Ramos (cell line): ENCODE results near the gene TMEM59L.
"Not testable (repeated sequence)": the region's sequence is repeated elsewhere in the genome, so short reads cannot be mapped to it uniquely, and the experiment has no call there.

ENCODE experiments used
- in situ Hi-C: fragments of 300-500 bp; cut with MboI; formaldehyde crosslinking; loops from one replicate; pipeline ENCODE4 v1.14.3; 2022; ENCODE audit warnings: low sequenced_read_pairs; ENCODE audit not compliant: unreplicated experiment

Gene TMEM59L

DNA sequence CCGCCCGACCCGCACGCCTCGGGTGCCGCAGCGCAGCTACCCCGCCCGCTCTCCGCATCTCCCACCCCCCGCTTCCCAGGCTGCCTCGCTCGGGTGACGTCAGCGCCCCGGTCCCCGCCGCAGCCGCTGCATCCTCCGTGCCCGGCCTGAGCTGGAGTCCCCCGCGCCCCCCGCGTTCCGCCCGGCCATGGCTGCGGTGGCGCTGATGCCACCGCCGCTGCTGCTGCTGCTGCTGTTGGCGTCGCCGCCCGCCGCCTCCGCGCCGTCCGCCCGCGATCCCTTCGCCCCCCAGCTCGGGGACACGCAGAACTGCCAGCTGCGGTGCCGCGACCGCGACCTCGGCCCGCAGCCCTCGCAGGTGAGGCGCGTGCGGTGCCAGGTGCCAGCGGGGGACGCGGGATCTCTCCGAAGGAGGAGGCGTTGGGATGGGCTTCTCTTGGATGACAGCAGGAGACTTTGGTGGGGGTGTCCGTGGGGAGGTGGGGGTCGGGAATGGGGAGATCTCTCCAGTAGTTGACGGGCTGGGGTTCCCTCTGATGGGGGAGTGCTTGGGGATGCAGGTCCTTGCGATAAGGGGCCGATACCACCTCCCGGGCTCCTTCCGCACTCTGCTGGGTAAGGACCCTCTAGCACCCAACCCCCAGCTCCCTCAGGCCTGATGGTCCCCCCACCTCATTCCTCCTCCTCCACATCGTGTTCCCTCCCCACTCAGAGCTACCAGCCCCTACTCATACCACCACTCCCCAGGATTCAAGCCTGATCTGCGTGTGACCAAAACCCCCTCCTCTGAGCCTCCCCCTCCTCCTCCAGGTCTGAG, at the start of gene TMEM59L:
TSS of gene TMEM59L (plus strand) at position 99 of the 817 bp plus-strand sequence. CDS start at position 188, 89 bp downstream.
- in situ Hi-C loops, result no loop called here

DNA sequence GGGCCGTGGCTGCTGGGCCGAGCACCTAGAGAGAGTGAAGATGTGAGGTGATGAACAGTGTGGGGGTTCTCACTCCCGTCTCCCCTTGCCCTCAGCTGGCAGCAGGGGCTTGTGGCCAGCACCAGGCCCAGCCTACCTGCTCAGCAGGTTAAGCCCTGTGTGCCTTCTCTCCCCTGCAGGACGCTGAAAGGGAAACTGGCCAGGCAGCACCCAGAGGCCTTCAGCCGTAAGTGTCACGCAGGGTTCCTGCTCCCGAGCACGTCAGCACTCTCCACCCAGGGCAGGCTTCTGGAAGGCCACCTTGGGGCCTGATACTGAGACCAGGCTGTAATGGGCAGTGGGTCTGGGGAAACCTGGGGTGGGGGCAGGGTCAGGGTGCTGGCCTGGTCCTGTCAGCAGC, 45.7 kb upstream of the TMEM59L start:
- in situ Hi-C loops, result no loop called here

DNA sequence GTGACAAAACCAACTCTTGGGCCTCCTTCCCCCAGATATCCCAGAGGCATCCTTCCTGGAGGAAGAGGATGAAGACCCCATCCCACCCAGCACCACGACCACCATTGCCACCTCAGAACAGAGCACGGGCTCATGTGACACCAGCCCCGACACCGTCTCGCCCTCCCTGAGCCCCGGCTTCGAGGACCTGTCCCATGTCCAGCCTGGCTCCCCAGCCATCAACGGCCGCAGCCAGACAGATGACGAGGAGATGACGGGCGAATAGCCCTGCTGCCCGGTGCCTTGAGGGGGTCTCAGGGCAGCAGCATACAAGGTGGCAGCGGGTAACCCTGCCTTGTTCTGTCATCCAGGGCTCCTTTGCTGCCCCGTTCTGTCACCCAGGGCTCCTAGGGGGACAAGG, 44.3 kb upstream of the TMEM59L start:
- in situ Hi-C loops, result no loop called here

DNA sequence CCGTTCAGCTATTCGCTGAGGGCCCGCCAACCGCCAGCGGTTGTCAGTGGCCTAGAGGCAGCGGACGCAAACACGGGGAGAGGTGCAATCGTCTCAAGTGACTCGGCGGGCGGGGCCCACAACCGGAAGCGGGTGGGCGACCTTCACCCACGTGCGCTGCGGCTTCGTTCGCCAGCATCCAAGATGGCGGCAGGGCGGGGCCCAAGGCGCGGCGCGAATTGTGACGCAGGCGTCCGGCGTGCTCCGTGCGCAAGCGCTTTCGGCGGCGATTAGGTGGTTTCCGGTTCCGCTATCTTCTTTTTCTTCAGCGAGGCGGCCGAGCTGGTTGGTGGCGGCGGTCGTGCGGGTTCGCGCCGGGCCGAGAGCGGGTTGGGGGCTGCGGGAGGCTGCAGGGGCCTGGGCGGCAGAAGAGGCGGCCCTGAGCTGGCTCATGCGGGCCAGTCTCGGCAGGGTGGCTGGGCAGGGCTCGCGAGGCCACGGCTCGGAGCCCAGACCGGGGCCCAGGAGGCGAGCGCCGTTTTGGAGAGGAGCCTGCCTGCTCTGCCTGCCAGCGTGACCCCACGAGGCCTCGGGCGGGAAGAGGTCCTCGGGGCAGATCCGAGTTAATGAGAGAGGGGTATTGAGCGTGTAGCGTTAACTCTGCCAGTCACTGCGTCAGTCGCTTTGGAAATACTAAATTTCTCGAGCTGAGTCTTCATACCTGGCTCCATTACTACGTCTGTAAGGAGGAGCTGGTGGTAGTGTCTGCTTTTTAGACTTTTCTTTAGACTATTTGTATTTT, 40.9 kb upstream of the TMEM59L start, which contains the start of gene UBA52:
TSS of gene UBA52 (plus strand) at position 294 of the 781 bp plus-strand sequence. CDS start 1,444 bp downstream, outside the sequence.
- in situ Hi-C loops, result no loop called here

DNA sequence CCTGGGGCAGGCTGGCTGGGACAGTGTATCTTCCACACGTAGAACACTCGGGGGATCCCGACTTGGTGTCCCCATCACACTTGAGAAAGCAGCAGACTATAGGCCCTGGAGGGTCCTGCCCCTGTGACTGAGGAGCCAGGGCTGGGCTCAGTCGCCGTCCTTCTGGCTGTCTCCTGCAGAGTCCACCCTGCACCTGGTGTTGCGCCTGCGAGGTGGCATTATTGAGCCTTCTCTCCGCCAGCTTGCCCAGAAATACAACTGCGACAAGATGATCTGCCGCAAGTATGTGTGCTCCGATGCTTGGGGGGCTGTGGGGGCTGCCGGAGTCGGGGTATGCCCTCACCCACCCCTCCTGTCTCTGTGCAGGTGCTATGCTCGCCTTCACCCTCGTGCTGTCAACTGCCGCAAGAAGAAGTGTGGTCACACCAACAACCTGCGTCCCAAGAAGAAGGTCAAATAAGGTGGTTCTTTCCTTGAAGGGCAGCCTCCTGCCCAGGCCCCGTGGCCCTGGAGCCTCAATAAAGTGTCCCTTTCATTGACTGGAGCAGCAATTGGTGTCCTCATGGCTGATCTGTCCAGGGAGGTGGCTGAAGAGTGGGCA, 37.9 kb upstream of the TMEM59L start:
- in situ Hi-C loops, result no loop called here

DNA sequence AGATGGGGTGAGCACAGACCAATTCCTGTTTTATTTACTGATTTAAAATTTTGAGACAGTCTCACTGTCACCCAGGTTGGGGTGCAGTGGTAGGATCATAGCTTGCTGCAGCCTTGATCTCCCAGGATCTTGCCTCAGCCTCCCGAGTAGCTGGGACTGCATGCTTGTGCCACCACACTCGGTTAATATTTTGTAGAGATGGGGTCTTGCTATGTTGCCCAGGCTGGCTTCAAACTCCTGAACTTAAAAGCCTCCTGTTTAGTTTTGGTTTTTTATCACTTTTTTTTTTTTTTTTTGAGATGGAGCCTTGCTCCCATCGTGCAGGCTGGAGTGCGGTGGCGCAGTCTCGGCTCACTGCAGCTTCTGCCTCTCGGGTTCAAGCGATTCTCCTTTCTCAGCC, 36.3 kb upstream of the TMEM59L start:
- in situ Hi-C loops, result no loop called here

DNA sequence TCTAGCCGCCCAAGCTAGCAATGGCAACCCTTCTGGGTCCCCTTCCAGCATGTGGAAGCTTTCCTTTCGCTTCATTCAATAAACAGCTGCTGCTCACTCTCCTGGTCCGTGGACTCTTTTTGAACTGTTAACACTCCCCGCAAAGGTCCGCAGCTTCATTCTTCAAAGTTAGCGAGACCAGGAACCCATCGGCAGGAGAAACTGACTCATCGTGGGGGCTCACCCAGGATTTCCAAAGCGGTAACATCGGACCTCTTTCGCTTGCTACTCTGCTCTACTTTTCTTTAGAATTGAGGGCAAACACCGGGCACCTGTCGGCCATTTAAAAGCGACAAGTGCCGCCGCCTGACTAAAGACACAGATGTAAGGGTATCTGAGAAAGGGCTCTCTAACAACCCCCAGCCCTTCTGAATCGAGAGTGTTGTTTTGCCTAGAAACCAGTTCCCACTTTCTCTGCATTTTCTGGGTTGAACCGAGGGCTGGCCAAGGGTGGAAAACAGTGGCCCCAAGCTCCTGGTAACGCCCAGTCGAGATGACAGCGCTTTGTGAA, 35.2 kb upstream of the TMEM59L start:
- in situ Hi-C loops, result no loop called here

DNA sequence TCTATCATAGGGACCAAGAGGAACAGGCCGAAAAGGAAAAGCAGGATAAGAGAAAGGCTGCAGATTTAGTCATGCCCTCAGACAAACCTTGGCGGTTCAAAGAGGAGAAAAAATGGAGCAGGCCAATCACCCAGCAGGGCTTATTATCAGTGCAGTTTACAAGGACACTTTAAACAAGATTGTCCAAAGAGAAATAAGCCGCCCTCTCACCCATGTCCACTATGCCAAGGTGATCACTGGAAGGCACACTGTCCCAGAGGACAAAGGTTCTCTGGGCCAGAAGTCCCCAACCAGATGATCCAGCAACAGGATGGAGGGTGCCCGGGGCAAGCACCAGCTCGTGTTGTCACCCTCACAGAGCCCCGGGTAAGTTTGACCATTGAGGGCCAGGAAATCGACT, 32.4 kb upstream of the TMEM59L start:
- in situ Hi-C loops, result no loop called here

DNA sequence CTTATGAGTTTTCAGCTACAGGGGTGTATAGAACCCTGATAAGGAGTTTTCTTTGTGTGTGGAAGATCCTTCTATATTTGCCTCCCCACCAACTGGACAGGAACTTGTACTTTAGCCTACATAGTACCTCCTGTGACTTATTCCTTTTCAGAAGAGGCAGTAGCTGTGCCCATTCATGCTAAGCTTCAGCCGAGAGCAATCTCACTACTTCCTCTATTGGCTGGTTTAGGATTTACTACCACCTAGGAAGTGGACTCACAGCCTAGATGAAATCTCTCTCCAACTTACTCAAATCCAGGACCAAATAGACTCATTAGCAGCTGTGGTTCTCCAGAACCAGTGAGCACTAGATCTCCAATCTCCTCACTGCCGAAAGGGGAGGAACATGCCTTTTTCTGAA, 26.4 kb upstream of the TMEM59L start:
- in situ Hi-C loops, result no loop called here

DNA sequence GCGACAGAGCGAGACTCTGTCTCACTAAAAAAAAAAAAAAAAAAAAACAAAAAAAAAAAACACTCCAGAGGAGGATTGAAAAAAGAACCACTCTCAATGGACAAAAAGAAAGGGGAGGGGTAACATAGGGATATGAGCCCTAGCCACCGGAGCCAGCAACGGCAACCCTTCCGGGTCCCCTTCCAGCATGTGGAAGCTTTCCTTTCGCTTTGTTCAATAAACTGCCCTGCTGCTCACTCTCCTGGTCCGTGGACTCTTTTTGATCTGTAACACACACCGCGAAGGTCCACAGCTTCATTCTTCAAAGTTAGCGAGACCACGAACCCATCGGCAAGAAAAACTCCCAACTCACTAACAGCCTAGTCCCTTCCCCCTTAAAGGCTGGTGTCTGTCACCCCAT, 25.1 kb upstream of the TMEM59L start:
- in situ Hi-C loops, result no loop called here

DNA sequence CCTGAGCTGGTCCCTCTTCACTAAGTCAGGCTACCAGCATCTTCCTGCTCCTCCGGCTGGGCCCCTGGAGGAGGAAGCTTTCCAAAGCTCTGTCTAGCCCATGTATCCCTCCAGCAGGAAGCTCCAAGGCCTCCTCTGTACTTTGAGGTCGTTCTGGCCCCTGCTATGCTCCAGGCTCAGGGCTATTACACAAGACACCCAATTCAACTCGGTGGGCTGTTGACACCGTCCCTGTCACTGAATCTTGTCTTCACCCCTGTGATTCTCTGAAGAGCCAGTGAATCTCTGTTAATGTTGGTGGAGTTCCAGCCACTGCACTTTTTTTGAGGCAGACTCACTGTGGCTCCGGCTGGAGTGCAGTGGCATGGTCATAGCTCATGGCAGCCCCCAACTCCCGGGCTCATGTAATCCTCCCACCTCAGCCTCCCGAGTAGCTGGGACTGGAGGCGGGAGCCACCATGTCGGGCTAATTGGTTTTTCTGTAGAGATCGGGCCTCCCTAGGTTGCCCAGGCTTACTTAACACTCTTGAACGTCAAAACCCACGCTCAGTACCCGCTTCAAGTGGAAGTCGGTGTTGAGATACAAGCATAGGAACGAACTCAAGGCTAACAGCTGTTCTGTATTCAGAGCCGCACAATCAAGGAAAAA, 24.6 kb upstream of the TMEM59L start:
- in situ Hi-C loops, result no loop called here

DNA sequence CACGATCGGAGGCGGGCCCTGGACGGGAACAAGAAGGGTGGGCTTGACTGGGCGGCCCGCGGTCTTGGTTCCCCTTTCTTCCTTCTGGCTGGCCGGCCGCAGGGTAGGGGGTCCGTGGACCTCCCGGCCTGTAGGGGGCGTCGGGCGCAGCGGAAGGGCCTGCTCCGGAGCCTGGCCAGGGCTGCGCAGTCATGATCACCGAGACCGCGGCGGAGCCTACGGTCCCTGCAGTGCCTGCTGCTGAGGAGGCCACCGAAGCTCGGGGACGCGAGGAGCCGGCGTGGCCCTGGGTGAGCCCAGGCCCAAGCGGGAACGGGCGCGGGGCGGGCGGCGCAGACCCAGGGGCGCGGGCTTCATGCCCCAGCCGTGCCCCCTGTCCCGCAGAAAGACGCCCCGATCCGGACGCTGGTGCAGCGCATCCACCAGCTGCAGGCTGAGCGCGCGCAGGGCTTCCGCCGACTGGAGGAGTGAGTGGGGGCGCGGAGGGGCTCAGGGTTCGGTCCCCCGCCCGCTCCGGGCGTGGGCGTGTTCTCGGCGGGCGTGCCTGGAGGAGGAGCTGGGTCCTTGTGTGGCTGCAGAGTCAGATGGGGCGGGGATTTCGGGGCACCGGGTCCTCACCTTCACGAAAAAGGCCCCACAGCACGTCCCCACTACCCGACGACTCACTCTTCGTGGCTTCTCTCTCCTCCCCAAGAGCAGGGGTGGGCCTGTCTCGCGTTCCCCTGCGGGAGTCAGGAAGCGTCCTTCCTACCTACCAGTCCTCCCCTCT, 23.9 kb upstream of the TMEM59L start, which contains the start of gene REX1BD:
TSS of gene REX1BD (plus strand) at position 188 of the 769 bp plus-strand sequence. CDS start at position 192, 4 bp downstream.
- in situ Hi-C loops, result no loop called here

DNA sequence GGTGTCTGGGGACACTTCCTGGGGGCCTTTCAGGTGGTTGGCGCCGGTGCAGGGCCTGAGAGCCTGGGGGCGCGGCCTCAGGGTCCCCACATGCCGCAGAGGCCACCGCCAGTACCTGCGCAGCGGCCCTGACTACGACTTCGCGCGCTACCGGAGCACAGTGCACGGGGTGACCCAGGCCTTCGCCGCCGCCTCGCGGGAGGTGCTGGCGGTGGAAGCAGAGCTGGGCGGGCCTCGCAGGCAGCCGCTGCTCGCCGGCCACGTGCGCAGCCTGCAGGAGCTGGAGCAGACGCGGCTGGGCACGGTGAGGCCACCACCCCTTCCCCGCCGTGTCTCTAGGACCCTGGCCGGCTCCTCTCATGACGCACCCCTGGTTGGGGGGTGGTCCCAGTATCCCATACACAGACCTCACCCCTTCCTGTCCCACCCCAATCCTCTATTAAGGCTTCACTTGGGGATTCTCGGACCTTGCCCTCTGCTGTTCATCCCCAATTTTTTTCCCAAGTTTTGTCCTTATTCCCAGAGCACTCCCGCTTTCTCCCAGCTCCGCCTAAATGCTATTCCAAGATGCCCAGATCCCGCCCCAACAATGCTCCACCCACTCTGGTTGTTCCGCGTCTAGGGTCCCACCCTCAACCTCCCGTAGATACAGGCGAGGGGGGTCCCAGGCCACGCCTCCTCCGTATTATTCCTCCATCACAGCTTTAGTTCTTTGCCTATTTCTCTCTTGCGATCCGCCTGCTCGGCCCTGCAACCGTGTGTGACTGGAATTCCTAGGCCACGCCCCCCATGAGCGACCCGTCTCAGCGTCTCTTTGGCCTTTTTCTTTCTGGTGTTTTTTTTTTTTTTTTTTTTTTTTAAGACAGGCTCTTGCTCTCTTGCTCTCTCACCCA, 23.0 kb upstream of the TMEM59L start:
- in situ Hi-C loops, result no loop called here

DNA sequence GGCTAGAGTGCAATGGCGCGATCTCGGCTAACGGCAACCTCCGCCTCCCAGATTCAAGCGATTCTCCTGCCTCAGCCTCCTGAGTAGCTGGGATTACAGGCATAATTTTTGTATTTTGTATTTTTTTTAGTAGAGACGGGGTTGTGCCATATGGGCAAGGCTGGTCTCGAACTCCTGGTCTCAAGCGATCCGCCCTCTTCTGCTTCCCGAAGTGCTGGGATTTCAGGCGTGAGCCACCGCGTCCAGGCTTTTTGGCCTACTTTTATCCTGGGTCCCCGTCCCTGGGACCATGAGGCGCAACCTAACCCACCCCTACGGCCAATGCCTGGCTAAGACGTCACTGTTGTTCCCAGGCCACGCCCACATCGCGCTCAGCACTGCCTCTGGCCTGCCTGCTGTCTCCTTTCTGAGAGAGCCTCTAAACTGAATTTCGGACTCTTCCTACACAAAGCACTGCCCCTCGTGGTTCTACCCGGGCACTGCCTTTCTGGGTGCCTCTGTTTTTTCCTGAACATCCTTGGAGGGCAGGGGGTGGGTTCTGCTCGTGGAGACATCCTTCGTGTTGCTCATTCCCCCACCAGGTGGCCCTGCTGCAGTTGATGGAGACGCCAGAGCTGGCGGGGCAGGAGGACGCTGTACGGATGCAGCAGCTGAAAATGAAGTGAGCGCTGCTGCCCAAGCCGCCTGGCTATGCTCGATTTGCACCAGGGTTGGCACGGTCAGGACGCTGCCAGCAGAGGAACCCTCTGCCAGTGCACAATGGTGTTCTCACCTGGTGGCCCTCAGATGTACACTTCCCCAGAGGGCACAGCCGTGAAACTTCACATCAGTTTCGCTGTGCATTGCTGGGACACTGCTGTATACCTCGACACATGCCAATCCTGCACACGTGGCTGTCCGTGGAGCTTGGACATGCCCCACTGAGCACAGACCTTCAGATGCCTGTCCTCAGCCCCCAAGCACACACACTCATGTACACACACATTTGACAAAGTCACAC, 22.1 kb upstream of the TMEM59L start:
- in situ Hi-C loops, result no loop called here

DNA sequence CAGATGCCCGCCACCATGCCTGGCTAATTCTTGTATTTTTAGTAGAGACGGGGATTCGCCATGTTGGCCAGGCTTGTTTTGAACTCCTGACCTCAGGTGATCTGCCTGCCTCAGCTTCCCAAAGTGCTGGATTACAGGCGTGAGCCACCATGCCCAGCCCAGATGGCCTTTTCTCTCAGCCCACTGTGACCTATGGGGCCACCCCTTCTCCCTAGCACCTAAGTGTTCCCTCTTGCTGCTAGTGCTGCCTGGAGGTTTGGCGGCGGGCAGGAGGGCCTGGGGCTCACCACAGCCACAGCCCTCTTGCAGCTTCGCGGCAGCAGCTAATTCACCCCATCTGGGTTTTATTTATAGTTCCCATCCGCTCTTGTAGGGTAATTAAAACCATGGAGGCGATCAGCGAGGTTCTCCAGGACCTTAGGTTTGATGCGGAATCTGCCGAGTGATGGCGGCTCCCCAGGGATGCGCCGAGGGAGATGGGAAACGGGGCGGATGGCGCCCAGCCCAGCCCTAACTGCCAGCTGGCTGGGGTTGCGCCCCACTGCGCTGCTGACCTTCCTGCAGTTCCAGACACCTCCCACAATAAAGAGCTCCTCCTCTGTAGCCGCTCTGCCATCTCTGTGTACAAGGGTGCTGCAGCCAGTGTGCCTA, 20.8 kb upstream of the TMEM59L start:
- in situ Hi-C loops, result no loop called here

DNA sequence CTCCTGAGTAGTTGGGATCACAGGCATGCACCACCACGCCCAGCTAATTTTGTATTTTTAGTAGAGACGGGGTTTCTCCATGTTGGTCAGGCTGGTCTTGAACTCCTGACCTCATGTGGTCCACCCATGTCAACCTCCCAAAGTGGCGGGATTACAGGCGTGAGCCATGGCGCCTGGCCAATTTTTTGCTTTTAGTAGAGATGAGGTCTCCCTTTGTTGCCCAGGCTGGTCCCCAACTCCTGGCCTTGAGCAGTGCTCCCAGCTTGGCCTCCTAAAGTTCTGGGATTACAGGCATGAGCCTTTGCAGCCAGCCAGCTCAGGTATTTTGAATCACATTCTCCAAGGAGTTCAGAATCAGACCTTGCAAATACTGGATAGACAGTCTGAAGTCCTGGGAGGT, 19.9 kb upstream of the TMEM59L start:
- in situ Hi-C loops, result not testable (repeated sequence)
